GM20000 (cell line): ENCODE data around the gene STK32C.

Source experiments
- DNase-seq: peaks from one replicate; pipeline ENCODE4 v3.0.0; 2012; ENCODE audit warnings: low spot score
- TF ChIP-seq, protein P1 (sequence below): IDR thresholded peaks from 2 replicates; pipeline ENCODE4 v1.5.1; 2012; ENCODE audit warnings: mild to moderate bottlenecking, control low read depth; ENCODE audit errors: extremely low read depth, missing control alignments

STK32C gene

DNA sequence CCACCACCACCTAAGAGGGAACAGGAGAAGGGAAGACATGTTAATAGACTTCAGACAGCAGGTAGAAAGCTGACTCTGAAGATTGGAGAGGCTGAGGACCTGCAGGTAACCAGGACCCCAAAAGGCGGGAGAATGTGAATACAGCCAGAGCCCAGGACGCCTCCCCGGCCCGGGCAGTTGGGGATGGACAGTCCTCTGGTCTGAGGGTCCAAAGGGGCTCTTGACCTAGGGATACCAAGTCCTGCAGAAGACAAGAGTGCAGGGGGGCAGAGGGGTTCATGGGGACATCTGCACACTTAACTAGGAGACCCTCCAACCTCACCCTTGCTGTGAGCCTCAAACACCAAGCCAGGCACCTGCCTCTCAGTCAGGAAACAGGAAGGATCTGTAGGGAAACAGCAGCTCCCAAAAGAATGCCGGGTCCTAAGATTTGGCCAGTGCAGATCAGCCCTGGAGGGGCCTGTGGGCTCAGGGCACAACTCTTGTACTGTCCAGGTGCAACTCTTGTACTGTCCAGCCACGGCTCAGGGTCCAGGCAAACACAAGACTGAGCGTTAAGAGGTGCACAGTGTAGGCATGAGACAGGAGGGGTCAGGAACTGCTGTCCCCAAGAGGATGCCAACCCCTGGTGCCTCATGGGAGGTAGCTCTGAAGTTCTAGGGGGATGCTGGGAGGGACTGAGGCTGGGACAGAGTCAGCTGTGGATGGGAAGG lies 2.3 kb upstream of the STK32C start:
- TF ChIP-seq, protein P1, sequence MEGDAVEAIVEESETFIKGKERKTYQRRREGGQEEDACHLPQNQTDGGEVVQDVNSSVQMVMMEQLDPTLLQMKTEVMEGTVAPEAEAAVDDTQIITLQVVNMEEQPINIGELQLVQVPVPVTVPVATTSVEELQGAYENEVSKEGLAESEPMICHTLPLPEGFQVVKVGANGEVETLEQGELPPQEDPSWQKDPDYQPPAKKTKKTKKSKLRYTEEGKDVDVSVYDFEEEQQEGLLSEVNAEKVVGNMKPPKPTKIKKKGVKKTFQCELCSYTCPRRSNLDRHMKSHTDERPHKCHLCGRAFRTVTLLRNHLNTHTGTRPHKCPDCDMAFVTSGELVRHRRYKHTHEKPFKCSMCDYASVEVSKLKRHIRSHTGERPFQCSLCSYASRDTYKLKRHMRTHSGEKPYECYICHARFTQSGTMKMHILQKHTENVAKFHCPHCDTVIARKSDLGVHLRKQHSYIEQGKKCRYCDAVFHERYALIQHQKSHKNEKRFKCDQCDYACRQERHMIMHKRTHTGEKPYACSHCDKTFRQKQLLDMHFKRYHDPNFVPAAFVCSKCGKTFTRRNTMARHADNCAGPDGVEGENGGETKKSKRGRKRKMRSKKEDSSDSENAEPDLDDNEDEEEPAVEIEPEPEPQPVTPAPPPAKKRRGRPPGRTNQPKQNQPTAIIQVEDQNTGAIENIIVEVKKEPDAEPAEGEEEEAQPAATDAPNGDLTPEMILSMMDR = no peak
- no peak for DNase-seq

DNA sequence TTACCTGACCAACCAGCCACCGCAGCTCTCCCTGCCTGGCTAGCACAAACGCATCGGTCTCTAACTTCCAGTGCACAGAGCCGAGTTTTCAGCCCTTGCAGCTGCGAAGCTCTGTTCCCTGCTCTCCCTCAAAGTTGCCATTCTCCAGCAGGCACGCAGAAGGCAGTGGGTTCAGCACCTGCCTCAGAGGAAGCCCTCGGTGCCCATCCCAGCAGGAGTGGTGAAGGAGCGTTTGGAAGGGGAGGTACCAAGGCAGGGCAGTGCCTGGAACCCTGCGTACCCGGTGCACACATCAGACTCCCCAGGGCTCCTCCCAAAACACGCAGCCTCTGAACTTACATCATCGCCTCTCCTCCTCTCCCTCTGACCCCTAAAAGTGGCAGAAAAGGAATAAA lies 1.7 kb upstream of the STK32C start:
- DNase-seq = no peak
- TF ChIP-seq, protein P1 = no peak

DNA sequence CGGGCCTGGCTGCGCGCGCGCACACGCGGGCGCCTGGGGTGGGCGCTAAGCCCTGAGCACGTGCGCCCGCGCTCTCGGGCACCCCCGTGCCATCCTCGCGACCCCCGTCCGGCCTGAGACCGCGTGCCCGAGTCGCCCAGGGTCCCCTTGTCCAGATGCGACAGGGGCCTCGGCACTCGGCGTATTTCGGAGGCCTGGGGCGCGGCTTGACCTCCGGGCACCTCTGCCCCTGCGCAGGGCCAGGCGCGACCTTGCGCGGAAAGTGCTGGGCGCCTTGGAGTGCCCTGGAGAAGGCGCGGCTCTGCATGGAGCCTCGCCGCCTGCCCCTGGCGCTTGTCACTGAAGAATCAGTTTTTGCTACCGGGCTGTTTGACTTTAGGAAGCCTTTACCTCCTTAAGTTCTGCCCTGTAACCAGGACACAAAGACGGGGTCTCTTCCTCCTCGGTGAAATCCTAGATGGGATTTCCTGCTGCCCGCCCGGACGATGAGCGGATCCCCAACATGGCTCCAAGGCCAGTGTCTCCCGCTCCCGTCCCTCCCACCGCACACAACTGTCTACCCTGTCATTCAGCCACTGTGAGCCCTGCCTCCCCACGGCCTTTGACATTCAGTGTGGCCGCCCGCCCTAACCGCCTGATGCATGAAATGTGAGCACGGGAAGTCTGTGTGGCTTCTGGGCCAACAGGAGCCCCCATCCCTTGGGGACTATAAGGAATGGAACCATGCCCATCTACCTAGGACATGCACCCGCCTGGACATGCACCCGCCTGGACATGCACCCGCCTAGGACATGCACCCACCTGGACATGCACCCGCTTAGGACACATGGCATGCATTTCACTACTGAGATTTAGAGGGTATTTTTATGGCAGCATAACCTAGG lies 1.1 kb upstream of the STK32C start:
- DNase-seq = no peak
- TF ChIP-seq, protein P1 = no peak

DNA sequence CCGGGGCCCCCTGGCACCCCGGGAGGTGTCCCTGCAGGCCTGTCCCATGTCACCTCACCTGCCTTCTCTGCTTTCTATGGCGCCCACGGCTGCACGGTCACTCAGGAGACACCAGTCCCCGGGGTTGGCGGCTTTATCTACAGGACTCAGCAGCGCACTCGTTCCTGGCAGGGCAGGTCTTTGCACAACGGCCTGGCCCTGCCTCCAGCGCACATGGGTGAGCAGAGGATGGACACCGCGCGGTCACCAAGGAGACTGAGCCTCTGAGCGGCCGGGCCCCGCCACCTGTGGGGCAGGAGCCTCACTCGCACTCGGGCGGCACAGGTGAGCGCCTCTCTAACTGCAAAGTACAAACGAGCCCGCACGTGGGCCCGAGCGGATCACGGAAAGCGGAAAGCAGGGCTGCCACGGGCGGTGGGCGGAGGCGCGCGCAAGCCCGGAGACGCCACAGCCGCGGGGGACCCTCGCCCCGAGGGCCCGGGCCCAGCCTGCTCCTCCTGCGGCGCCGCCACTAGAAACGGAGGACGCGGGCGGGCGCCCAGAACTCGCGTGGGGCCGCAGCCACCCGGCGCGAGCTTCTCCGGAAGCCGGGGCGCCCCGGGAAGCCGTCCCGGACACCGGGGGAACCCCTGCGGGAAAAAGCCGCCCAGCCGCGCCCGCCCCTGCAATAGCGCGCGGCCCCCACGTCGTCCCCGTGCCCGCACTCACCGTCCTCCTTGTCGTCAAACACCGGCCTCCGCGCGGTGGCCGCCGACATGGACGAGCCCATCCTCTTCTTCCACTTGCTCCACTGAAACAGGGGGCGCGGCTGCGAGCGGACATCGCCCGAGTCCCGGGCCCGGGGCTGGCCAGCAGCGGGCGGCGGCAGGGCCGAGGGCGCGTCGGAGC lies 642 bp downstream of the STK32C start:
- no peak for DNase-seq
- TF ChIP-seq, protein P1 = no peak

DNA sequence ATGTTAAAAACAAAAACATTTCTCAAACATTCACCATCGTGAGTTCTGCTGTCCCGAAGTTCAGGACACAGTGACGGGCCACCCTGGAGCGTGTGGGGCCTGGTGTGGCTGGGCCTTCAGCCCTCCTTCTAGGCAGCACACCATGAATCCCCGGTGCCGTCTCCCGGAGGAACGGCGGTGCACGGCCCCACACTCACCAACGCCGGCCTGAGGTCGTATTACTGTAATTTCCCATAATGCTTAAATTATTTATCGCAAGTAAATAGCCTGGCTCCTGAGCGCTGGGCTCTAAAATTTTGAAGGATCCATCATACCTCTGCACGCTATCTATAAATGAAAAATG lies 1.4 kb downstream of the STK32C start:
- DNase-seq = no peak
- TF ChIP-seq, protein P1 = no peak

DNA sequence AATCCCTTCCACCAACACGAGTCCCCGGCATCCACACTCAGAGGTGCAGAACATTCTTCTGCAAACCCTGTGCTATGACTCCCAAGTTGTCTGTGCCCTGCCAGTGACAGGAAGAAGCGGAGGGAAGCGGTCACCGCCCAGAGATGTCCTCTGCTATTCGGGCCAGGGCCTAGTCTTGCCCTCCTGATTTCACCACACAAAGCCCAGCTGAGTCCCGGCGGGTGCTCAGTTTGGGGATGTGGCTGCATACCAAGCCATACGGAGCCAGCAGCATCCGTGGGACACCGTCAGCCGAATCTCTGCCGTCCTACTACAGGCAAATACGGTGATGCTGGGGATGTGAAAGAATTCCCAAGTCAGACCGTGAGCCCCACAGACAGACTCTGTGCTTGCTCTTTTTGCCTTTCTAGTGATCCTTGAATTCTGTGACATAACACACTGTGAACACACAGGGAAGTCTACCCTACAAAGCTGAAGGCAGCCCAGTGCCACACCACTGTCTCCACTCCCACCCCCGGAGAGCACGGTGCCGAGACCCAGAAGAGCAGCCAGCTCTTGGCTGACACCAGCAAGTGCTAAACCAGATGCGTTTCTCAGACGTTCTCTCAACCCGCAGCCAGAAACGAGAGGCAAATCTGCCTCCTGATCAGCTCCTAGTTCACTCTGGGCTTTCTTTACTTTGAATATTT lies 2.0 kb downstream of the STK32C start:
- TF ChIP-seq, protein P1 = no peak

More for the DNA sequence above, 2.0 kb downstream of the STK32C start:
- no peak for DNase-seq
